HG03460 (cell line): ENCODE results near the gene EPX.
"Not testable (repeated sequence)": the region's sequence is repeated elsewhere in the genome, so short reads cannot be mapped to it uniquely, and the experiment has no call there.

Experiments
- ATAC-seq: cut with Tn5 transposase; IDR thresholded peaks from one replicate; pipeline ENCODE4 v1.9.1; 2021; ENCODE audit not compliant: unreplicated experiment

The EPX gene, protein sequence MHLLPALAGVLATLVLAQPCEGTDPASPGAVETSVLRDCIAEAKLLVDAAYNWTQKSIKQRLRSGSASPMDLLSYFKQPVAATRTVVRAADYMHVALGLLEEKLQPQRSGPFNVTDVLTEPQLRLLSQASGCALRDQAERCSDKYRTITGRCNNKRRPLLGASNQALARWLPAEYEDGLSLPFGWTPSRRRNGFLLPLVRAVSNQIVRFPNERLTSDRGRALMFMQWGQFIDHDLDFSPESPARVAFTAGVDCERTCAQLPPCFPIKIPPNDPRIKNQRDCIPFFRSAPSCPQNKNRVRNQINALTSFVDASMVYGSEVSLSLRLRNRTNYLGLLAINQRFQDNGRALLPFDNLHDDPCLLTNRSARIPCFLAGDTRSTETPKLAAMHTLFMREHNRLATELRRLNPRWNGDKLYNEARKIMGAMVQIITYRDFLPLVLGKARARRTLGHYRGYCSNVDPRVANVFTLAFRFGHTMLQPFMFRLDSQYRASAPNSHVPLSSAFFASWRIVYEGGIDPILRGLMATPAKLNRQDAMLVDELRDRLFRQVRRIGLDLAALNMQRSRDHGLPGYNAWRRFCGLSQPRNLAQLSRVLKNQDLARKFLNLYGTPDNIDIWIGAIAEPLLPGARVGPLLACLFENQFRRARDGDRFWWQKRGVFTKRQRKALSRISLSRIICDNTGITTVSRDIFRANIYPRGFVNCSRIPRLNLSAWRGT

GRCh38 chr17:58192612-58193011, at the start of gene EPX:
TSS of gene EPX (plus strand) at chr17:58192726. CDS start at chr17:58192847, 121 bp downstream.
- ATAC-seq = no peak

- not testable (repeated sequence) for ATAC-seq
Observed at GRCh38 chr17:58143335-58143734, 49.2 kb upstream of the EPX start.

DNA sequence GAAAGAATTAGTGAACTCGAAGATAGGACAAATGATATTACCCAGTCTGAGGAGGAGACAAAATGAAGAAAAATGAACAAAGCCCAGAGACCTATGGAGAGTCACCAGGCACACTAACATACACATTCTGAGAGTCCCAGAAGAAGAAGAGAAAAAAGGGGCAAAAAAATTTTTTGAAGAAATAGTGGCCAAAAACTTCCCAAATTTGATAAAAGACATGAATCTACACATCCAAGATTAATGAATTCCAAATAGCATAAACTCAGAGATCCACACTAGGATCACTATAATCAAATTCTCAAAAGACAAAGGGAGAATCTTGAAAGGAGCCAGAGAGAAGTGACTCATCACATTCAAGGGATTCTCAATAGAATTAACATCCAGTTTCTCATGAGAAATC, 47.7 kb upstream of the EPX start:
- ATAC-seq = no peak

GRCh38 chr17:58147930-58148434, 44.5 kb upstream of the EPX start, which contains the start of gene OR4D1:
TSS of gene OR4D1 (plus strand) at chr17:58148384. CDS start at chr17:58155154, 6,770 bp downstream.
- no peak for ATAC-seq

GRCh38 chr17:58148609-58149008, 43.9 kb upstream of the EPX start:
- ATAC-seq = no peak

DNA sequence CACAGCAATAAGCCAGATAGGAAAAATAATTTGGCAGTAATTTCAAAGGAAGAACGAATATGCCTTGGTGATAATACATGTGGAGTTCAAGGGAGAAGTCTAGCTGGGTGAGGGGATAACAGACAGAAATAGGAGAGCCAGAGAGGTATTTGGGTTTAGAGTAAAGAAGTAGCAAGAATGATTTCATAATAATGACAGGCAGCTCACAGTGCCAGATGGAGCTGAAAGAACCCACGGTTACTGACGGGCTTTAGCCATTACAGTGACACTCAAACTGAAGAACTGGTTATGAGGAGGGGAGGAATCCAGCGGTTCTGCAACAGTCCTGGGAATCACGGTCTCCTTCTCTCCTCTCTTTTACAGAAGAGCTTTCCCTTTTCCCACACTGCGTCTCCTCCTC, 42.1 kb upstream of the EPX start:
- no peak for ATAC-seq

GRCh38 chr17:58153046-58153445, 39.5 kb upstream of the EPX start:
- ATAC-seq = no peak

GRCh38 chr17:58153671-58154070, 38.9 kb upstream of the EPX start:
- no peak for ATAC-seq

DNA sequence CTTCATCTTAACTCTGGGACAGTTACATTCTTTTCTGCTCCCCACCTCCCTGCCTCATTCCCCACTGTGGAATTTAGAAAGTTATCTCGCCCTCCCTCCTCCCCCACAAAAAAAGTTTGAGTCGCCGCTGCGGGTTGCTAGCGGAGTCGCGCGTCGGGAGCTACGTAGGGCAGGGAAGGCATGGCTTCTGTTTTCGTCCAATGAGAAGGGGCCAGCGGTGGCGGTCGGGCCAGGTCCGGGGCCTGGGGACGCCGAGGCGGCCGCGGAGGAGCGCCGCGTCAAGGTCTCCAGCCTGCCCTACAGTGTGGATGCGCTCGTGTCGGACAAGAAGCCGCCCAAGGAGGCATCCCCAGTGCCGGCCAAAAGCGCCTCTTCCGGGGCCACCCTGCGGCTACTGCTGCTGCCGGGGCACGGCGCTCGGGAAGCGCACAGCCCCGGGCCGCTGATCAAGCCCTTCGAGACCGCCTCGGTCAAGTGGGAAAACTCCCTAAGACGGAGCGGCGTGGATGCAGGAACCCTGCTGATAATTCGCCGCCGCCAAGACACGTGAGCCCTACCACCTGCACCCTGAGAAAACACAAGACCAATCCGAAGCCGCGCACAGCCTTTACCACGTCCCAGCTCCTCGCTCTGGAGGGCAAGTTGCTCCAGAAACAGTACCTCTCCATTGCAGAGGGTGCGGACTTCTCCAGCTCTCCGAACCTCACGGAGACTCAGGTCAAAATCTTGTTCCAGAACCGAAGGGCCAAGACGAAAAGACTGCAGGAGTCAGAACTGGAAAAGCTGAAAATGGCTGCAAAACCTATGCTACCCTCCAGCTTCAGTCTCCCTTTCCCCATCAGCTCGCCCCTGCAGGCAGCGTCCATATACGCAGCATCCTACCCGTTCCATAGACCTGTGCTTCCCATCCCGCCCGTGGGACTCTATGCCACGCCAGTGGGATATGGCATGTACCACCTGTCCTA, 35.4 kb upstream of the EPX start:
- no peak for ATAC-seq

DNA sequence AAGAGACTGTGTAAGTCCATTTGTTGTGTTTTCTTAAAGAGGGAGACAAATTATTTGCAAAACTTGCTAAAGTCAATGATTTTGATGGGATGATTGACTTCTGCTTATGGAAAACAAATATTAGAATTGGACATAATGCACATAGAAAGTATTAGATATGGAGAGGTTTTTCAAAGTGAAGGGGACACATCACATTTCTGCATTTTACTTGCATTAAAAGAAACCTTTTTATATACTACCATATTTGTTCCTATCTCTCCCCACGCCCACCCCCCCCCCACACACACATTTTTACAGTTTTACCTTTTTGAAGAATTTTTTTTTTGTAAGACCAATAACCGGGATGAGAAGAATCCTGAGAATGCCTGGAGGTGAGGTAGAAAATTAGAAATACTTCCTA, 34.3 kb upstream of the EPX start:
- no peak for ATAC-seq

DNA sequence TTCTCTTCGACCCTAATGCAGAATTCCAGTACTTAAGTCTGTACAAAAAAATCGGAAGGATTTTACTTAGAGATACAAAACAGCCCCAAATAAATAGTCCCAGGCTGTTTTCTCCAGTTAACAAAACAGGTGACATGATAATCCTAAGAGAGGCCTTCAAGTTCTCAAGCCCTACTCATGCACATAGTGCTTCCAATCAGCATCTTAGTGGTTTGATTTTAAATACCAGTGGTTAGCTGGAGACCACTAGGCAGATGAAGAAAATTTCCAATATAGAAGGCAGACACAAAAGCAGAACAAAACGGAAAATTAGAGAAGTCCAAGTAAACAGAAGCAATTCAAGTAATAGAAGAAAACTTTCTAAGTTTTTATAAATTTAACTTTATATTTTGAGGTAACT, 31.0 kb upstream of the EPX start:
- ATAC-seq = no peak

DNA sequence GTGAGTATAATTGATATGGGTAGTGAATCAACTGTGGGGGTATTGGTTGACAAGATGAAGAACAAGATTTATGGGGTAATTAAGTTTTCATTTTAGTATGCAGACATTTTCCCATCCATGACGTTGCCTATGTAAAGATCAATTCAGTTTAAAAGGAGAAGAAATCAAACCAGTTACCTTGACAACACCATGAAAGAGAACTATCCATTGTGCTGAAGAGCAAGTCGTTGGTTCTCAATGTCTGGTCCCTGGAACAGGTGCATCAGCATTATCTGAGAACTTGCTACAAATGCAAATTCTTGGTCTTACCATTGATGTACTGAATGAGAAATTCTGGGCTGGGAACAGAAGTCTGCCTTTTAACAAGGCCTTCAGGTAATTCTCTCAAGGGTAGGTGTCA, 26.5 kb upstream of the EPX start:
- no peak for ATAC-seq

DNA sequence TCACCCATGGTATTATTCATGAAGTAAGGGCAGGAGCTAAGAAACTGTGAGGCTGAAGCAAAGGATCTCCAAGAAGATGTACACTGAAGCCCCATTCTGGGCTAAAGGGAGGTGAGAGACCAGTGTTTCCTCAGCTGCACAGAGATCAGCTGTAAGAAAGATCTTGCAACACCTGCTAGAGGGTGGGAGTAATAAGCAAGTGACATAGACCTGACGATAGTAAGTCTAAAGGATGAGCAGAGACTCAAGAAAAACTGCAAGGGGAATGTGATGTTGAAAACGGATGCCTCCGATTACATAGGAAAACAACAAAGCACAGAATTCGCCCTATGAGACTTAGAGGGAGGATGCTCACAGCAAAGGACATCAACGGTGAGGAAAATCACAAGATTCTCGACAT, 25.8 kb upstream of the EPX start, which contains the start of gene OR4D2:
Gene OR4D2, plus strand, starts transcription at position 301 of the 400 bp plus-strand sequence. CDS start 2,674 bp downstream, outside the sequence.
- ATAC-seq = no peak

- ATAC-seq = no peak
Observed at GRCh38 chr17:58170622-58171021, 21.9 kb upstream of the EPX start.

GRCh38 chr17:58172369-58173071, 20.0 kb upstream of the EPX start:
- ATAC-seq = no peak

DNA sequence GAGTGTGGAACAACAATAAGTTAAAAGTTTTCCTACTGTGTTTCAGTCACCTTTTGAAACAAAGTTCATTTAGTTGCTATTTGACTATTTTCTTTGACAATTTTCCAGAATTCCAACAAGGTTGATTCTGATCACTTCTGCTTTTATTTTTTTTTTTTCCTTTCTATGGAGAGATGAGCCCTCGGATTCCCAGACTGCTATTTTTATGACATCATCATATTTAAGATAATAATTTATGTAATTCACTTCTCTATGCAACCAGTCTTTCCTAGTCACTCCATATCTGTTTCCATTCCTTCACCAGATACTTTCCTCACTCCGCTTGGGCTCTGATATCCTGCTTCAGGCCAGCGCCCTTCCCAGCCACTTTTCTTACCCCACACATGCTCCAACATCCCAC, 17.7 kb upstream of the EPX start:
- no peak for ATAC-seq

GRCh38 chr17:58176200-58176599, 16.3 kb upstream of the EPX start:
- ATAC-seq = no peak

GRCh38 chr17:58181796-58182195, 10.7 kb upstream of the EPX start:
- ATAC-seq = no peak

DNA sequence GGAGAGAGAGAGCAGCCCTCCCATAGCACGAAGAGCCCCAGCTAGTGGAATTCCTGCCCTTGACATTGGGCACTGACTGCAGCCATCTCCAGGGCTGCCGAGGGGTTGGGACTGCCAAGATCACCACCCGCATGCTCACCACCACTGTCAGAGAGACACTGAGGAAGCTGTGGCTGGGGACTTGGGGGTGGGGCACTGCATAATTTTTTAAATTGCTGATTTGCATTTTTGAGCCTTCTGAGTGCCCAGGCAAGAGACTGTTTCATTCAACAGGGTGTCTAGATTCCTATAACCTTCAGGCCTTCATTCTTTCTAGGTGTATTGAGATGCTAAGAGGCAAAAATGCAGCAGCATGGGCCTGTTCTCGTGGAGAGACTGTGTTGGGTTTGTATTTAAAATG, 9.0 kb upstream of the EPX start:
- ATAC-seq = no peak

GRCh38 chr17:58184308-58184985, 8.1 kb upstream of the EPX start:
- no peak for ATAC-seq
